GM12875 (cell line): ENCODE measurements around the gene SSR2.
A peak's percentile ranks its signal among the peaks of the same experiment; 100 is the strongest.

Experiments
- H3K4me3 ChIP-seq: one replicate; pipeline ENCODE4 v1.5.1; 2011; ENCODE audit warnings: low read depth, low read length, control low read depth
- TF ChIP-seq, protein P1 (sequence below): IDR thresholded peaks from 2 replicates; pipeline ENCODE4 v1.5.1; 2011; ENCODE audit warnings: low read depth, mild to moderate bottlenecking, control low read depth, inconsistent platforms, low read length, moderate library complexity, borderline replicate concordance; ENCODE audit not compliant: insufficient read depth

The SSR2 gene

GRCh38 chr1:155976062-155976912, 44.5 kb downstream of the SSR2 start:
- H3K4me3 ChIP-seq = peak overlapping the region; percentile 96
- TF ChIP-seq, protein P1, sequence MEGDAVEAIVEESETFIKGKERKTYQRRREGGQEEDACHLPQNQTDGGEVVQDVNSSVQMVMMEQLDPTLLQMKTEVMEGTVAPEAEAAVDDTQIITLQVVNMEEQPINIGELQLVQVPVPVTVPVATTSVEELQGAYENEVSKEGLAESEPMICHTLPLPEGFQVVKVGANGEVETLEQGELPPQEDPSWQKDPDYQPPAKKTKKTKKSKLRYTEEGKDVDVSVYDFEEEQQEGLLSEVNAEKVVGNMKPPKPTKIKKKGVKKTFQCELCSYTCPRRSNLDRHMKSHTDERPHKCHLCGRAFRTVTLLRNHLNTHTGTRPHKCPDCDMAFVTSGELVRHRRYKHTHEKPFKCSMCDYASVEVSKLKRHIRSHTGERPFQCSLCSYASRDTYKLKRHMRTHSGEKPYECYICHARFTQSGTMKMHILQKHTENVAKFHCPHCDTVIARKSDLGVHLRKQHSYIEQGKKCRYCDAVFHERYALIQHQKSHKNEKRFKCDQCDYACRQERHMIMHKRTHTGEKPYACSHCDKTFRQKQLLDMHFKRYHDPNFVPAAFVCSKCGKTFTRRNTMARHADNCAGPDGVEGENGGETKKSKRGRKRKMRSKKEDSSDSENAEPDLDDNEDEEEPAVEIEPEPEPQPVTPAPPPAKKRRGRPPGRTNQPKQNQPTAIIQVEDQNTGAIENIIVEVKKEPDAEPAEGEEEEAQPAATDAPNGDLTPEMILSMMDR = no peak

DNA sequence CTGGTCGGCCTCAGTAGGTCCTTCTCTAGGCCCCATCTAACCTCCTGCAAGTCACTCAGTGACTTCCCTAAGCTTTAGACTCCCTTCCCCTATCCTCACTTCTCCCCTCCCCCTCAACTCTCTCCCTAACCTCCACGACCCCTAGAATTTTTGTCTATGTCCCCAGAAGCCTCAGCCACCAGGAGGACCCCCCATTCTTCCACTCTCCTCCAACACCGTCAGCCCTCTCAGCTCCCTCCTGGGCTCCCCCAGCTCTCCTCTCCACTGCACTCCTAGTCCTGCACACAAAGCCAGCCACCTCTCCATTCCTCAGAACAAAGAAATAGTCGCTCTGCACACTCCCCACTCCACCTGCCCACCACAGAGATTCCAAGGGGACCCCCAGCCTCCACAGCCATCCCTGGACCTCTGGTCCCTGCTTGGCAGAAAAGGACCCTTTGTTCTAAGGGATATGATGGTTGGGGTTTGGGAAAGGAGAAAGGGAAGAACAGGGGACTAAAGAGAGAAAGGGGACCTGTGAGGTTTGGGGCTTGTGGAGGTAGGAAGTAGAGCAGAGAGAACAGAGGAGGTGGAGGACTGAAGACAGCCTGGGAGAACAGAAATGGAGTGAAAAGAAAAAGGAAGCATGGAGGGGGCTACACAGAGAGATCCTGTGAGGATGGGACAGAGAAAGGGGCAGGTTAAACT, 45.2 kb downstream of the SSR2 start:
- H3K4me3 ChIP-seq = peak overlapping the region; percentile 96
- TF ChIP-seq, protein P1 = no peak

- H3K4me3 ChIP-seq = peak overlapping the region; percentile 96
- TF ChIP-seq, protein P1 = no peak
Measured at GRCh38 chr1:155974208-155975115, 46.3 kb downstream of the SSR2 start.

GRCh38 chr1:155973723-155974122, 47.0 kb downstream of the SSR2 start:
- no peak overlapping the region for H3K4me3 ChIP-seq
- TF ChIP-seq, protein P1 = no peak

DNA sequence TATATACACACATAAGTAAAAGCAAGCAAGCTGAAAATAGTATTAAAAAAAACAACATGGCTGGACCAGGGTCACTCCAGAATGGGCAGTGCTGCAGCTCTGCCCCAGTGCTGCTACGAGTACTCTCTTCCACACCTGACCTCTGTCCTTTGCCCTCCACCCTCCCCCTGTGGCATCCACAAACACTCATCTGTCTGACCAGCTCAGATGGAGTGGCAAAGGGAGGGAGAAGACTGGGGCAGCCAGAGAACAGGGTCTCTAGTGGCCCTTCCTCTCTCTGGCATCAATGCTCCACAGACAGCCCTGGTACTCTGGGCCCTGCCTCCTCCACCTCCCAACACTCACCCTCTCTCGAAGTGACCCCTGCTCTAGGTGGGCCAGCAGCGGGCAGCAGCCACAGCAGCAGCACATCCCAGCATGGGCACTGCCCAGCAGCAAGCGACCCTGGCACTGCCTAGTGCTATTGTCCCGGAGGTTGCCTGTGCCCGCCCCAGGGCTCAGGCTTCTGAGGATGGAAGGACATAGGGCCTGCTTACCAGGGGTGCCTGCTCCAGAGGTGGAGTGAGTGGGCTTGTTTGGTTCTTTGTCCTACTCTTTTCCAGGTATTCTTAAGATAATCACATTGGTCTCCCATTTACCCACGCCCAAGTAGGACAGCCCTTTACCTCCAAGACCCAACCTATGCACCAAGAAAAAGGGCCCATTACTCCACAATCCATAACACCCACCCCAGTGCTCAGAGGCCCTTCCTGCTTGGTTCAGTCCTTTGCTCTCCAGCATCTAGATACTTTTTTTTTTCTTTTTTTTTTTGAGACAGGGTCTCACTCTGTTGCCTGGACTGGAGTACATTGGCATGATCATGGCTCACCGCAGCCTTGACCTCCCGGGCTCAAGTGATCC, 48.6 kb downstream of the SSR2 start:
- H3K4me3 ChIP-seq = no peak overlapping the region
- TF ChIP-seq, protein P1 = no peak

DNA sequence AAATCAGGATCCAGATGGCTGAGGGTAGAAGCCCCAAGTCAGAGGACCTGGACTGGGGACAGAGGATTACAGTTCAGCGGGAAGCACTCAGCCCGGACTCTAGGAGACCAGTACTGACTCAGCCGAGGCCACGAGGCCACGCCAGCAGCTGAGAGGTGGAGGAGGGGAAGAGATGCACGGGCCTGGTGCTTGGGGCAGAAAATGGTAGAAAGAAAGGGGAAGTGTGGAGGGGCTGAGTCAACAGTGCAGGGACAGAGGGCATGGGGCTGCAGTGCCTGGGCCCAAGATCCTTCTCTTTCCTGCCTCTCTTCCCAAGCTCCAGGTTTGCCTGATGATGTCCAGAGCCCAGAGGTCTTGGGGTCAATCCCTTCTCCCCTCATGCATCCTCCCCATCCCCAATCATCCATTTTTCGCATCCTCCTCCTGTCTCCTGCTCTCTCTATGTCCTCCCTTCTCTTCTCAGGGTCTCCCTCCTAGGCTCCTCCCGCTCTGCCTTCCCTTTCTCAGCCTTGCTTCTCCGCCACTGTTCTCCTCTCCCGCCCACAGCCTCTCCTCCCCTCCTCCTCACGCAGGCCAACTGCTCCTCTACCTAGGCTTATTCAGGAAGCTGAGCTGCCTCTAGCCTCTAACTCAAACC, 50.1 kb downstream of the SSR2 start:
- H3K4me3 ChIP-seq = no peak overlapping the region
- TF ChIP-seq, protein P1 = no peak
